ENCODE data around the gene NABP1. TPM values are rescaled to one million over a fixed set of nuclear protein-coding genes. Genes with fewer than 3 reads are reported as not detected.

NABP1 gene
- total RNA-seq, 1 donor, result 103 TPM

Other genes starting within 250 kb of the NABP1 start
- gene CAVIN2, start 169.0 kb downstream of the NABP1 start, total RNA-seq, result 139 TPM

Data from mononuclear cell (primary cell).